Measurements from ENCODE around the gene MKKS. TPM values are rescaled to one million over a fixed set of nuclear protein-coding genes. Genes with fewer than 3 reads are reported as not detected.

MKKS gene
- total and polyA plus RNA-seq, 2 of the 13 experiments (the other 11 are each of a cell fraction or from before 2014, with no cell fraction given) = 26.7 to 34.5 TPM

GRCh38 chr20:10434832-10435812 lies 1.1 kb upstream of the MKKS start, which contains the start of gene SLX4IP (continued):
- peak; percentile 67 for TF ChIP-seq ZNF687 (CRISPR knock-in tag; IDR thresholded peaks at IDR 0.05)
- TF ChIP-seq BRCA1 (CRISPR knock-in tag; IDR thresholded peaks at IDR 0.05) = peak; percentile 18; the same call in 1 of the 2 replicates
- TF ChIP-seq NFE2 (CRISPR knock-in tag; IDR thresholded peaks at IDR 0.05) = no peak
- TF ChIP-seq SNAPC4 (CRISPR knock-in tag; IDR thresholded peaks at IDR 0.05) = no peak; the same call in none of the 2 replicates
- no peak for TF ChIP-seq SSRP1 (CRISPR knock-in tag; IDR thresholded peaks at IDR 0.05)
- TF ChIP-seq ZNF30 (CRISPR knock-in tag; IDR thresholded peaks at IDR 0.05) = no peak
- no peak for TF ChIP-seq CCAR2 (optimal IDR thresholded peaks at IDR 0.05; ENCODE audit: low read depth, low read length)
- 0 out of 2 replicates have a peak, but pooled peaks have one; percentile 50 for TF ChIP-seq ZNF292 (CRISPR knock-in tag; IDR thresholded peaks at IDR 0.05; ENCODE audit: borderline replicate concordance, low read depth)
- TF ChIP-seq HNF4G (IDR thresholded peaks at IDR 0.05; ENCODE audit: borderline replicate concordance, low read depth, low read length) = no peak
- TF ChIP-seq HNF4G (CRISPR knock-in tag; IDR thresholded peaks at IDR 0.05; ENCODE audit: borderline replicate concordance, low read depth) = no peak
- peak; percentile 57; the same call in 1 of the 2 replicates for TF ChIP-seq ATF2 (CRISPR knock-in tag; IDR thresholded peaks at IDR 0.05)
- TF ChIP-seq ZNF205 (CRISPR knock-in tag; IDR thresholded peaks at IDR 0.05) = peak; percentile 45; the same call in 1 of the 2 replicates
- 0 out of 2 replicates have a peak, but pooled peaks have one; percentile 25 for TF ChIP-seq RARG (CRISPR knock-in tag; IDR thresholded peaks at IDR 0.05; ENCODE audit: low read depth)

Data from HepG2 (cell line).